ENCODE data around the gene SYCP1.
A peak's percentile ranks its signal among the peaks of the same experiment; 100 is the strongest.

Gene SYCP1

DNA sequence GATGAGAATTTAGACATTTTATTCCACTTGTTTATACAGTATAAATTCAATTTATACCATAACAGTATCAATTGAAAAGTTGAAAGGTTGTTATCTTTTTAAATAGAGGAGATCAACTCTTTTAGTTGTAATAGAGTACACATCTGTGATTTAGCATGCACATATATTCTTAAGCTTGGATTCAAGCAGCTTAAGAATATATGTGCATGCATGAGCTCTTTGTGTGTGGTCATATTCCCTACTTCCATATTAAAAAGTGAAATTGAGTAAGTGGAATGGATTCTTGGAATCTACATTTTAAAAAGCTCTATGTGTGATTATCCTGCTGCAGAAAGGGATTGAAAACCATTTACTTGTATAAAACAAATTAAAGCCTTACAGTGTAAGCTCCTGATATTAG, 71.9 kb downstream of the SYCP1 start:
- no peak for DNase-seq (ENCODE audit: low read depth)
- TF ChIP-seq, protein P1, sequence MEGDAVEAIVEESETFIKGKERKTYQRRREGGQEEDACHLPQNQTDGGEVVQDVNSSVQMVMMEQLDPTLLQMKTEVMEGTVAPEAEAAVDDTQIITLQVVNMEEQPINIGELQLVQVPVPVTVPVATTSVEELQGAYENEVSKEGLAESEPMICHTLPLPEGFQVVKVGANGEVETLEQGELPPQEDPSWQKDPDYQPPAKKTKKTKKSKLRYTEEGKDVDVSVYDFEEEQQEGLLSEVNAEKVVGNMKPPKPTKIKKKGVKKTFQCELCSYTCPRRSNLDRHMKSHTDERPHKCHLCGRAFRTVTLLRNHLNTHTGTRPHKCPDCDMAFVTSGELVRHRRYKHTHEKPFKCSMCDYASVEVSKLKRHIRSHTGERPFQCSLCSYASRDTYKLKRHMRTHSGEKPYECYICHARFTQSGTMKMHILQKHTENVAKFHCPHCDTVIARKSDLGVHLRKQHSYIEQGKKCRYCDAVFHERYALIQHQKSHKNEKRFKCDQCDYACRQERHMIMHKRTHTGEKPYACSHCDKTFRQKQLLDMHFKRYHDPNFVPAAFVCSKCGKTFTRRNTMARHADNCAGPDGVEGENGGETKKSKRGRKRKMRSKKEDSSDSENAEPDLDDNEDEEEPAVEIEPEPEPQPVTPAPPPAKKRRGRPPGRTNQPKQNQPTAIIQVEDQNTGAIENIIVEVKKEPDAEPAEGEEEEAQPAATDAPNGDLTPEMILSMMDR (IDR thresholded peaks at IDR 0.05; ENCODE audit: low read depth, low read length), result no peak
- TF ChIP-seq MYC (IDR thresholded peaks at IDR 0.05; ENCODE audit: low read depth, low read length) (no peak), POLR2A (IDR thresholded peaks at IDR 0.05; ENCODE audit: extremely low read depth, insufficient read length) (no peak)
- TF ChIP-seq, protein P2, sequence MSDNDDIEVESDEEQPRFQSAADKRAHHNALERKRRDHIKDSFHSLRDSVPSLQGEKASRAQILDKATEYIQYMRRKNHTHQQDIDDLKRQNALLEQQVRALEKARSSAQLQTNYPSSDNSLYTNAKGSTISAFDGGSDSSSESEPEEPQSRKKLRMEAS (IDR thresholded peaks at IDR 0.05; ENCODE audit: low read depth, low read length), result no peak
- H3K4me3 ChIP-seq (ENCODE audit: low read depth, low read length), result no peak overlapping the region

DNA sequence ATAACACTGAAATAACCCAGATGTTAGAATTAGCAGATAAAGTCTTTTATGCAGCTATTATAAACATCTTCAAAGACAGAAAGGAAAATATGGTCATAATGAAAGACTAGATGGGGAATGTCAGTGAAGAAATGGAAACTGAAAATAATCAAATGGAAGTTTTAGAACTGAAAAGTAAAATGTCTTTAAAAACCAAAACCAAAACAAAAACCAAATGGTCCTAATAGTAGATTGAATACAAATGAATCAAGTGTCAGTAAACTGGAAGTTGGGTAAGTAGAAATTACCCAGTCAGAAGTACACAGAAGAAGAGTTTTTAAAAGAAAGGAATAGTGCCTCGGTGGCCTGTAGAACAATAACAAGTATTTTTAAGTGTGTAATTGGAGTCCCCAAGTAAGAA, 72.7 kb downstream of the SYCP1 start:
- H3K4me3 ChIP-seq (ENCODE audit: low read depth, low read length), result no peak overlapping the region
- TF ChIP-seq POLR2A (IDR thresholded peaks at IDR 0.05; ENCODE audit: extremely low read depth, insufficient read length) (no peak), MYC (IDR thresholded peaks at IDR 0.05; ENCODE audit: low read depth, low read length) (no peak)
- TF ChIP-seq, protein P2 (IDR thresholded peaks at IDR 0.05; ENCODE audit: low read depth, low read length), result no peak
- TF ChIP-seq, protein P1 (IDR thresholded peaks at IDR 0.05; ENCODE audit: low read depth, low read length), result no peak
- DNase-seq (ENCODE audit: low read depth), result no peak

DNA sequence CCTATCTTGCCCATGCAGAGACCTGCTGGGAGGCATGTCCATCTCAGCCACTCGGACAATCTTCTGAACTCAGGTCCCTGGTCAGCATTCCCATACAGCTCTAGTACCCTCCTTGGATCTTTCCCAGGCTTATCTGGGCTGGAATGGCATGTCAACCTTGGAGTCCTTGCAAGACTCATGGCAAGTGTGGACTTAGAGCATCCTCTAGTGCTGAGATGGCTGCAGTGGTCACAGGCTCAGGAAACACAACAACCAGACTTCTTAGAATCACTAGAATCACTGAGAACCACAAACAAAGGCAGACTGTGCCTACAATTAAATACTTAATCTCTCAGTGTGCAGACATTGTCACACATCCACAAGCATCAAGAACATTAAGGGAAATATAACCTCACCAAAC, 101.9 kb downstream of the SYCP1 start:
- TF ChIP-seq, protein P1 (IDR thresholded peaks at IDR 0.05; ENCODE audit: low read depth, low read length), result no peak
- TF ChIP-seq, protein P2 (IDR thresholded peaks at IDR 0.05; ENCODE audit: low read depth, low read length), result no peak
- DNase-seq (ENCODE audit: low read depth), result peak; percentile 16
- no peak overlapping the region for H3K4me3 ChIP-seq (ENCODE audit: low read depth, low read length)

DNA sequence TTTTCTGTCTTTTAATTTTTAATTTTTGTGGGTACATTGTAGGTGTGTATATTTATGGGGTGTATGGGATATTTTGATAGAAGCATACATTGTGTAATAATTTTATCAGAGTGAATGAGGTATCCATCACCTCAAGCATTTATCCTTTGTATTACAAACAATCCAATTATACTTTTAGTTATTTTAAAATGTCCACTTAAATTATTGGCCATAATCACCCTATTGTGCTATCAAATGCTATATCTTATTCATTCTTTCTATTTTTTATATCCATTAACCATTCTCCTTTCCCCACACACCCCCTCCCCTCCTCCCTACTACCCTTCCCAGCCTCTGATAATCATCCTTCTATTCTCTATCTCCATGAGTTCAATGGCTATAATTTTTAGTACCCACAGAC, 104.8 kb downstream of the SYCP1 start:
- TF ChIP-seq, protein P1 (IDR thresholded peaks at IDR 0.05; ENCODE audit: low read depth, low read length), result no peak
- TF ChIP-seq MYC (IDR thresholded peaks at IDR 0.05; ENCODE audit: low read depth, low read length) (no peak), POLR2A (IDR thresholded peaks at IDR 0.05; ENCODE audit: extremely low read depth, insufficient read length) (no peak)
- TF ChIP-seq, protein P2 (IDR thresholded peaks at IDR 0.05; ENCODE audit: low read depth, low read length), result no peak
- no peak overlapping the region for H3K4me3 ChIP-seq (ENCODE audit: low read depth, low read length)
- DNase-seq (ENCODE audit: low read depth), result no peak

DNA sequence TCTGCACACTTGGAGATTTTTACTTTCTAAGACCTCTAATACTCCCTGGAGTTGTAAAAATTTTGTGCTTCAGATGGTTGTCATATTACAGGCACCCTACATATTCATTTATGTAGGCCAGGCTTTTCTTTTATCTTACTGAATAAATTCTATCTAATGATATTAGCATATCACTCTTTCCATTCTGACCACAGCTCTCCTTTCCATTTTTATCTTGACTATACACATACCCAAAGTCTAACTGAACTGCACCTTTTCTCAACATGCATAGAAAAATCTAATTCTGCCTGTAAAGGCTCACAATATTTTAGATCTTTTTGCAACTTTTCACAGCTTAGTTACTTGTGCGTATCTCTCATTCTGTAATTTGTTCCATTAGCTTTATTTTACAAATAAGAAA, 122.2 kb downstream of the SYCP1 start:
- TF ChIP-seq, protein P1 (IDR thresholded peaks at IDR 0.05; ENCODE audit: low read depth, low read length), result no peak
- no peak for TF ChIP-seq MYC (IDR thresholded peaks at IDR 0.05; ENCODE audit: low read depth, low read length)
- TF ChIP-seq POLR2A (IDR thresholded peaks at IDR 0.05; ENCODE audit: extremely low read depth, insufficient read length), result no peak
- TF ChIP-seq, protein P2 (IDR thresholded peaks at IDR 0.05; ENCODE audit: low read depth, low read length), result no peak
- H3K4me3 ChIP-seq (ENCODE audit: low read depth, low read length), result no peak overlapping the region
- DNase-seq (ENCODE audit: low read depth), result no peak

Measured in NB4 (cell line).